ENCODE results near the gene KIF5A. TPM values are rescaled to one million over a fixed set of nuclear protein-coding genes. Genes with fewer than 3 reads are reported as not detected.

KIF5A gene
- 0.07 TPM in 1 of 2 replicates, not detected in the other for total RNA-seq

DNA sequence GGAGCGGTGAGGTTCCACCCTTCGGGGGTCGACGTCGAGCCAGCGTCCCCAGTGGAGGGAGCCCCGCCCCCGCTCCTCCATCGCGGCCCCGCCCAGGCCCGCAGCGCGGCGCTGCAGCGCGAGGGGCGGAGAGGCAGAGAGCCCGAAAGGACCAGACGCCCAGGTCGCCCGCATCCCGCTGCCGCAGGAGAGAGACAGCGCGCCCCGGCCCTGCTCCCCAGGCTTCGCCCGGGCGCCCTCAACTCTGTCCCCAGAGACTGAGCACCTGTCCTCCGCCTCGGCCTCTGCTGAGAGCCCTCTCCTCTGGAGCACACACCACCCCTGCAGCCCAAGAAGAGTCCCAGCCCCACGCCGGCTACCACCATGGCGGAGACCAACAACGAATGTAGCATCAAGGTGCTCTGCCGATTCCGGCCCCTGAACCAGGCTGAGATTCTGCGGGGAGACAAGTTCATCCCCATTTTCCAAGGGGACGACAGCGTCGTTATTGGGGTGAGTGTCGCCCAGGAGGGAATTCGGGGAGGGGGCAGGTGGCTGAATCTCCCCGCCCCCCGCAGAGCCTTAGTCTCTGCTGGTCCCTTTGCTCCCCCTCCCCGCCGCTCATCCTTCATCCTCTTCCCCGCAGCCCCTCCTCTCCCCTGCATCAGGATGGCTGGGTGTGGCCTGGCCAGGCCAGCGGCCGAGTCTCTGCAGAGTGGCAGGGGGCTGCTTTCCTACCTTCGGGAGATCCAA lies at the start of gene KIF5A:
KIF5A (plus strand) TSS at position 136 of the 732 bp plus-strand sequence; CDS start at position 364, 228 bp downstream.

DNA sequence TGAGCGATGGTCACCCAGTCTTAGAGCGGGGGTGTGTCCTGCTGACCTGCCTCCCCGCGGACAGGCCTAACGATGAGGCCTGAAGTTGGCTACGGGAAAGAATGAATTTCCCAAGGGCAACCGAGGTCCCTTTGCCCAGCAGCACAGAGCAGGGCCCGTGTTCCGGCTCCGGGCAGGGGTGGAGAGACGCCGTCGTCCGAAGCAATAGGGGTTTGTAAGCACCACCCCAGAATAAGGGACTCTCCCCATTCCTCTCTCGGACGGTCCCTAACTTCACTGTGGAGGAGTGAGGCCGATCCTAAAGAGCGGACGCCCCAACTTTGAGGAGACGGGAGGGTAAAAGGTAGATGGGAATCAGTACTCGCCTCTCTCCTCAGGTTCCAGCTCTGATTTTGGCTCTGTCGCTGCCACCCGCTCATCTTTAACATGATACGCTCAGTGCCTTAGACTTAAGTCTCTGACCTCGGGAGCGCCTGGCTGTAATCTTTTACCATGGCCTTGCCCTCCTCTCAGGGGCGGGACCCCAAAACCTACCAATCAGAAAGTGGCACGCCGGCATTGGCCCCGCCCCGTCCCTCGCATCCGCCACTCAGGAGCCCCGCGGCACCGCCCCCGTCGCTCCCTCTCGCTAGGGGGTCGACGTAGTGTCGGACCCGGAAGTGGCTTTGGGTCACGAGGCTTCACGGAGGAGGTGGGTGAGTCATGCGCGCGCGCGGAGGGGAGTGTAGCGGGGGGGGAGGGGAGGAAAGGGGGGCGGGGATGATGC lies 29.6 kb upstream of the KIF5A start, which contains the start of gene DDIT3:
DDIT3 (minus strand) TSS at position 462 of the 766 bp plus-strand sequence. CDS start 3,108 bp downstream, outside the sequence.

DNA sequence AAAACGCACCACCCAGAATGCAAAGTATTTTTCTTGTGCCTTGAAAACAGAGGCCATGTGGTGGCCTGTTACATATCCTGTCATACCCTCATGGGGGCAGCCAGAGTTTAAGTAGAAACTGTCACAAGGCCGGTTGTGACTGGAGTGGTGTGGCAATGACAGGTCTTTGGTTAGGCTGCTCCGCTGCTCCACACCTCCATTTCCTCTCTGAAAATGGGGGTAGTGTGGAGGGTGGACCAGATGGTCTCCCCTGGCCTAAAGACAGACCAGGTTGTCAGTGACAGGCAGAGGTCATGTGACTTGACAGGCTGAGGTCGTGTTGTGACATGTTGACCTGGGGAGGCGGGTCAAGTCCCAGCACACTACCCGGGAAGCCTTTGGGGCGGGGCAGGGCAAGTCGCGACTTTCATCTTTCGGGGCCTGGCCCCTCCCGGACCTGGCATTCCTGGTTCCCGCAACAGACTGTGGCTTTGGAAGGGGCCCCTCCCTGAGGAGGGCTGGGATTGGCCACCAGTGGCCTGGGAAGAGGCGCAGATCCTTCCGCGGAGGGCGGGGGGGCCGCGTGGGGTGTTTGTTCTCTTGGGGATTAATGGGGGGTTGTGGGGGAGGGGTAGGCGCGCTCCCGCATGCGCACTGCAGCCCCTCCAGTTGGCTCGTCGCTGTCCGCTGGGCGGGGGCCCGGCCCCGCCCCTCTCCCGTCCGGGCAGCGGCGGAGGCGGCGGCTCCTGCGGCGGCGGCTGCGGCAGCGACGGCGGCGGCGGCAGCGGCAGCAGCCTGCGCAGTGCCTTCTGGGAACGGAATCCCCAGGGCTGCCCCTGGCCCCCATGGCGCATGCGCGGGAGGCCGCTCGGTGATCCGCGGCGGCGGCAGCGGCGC lies 27.6 kb upstream of the KIF5A start, which contains the start of gene MBD6:
MBD6 (plus strand) TSS at position 814 of the 876 bp plus-strand sequence. CDS start 1,480 bp downstream, outside the sequence.

DNA sequence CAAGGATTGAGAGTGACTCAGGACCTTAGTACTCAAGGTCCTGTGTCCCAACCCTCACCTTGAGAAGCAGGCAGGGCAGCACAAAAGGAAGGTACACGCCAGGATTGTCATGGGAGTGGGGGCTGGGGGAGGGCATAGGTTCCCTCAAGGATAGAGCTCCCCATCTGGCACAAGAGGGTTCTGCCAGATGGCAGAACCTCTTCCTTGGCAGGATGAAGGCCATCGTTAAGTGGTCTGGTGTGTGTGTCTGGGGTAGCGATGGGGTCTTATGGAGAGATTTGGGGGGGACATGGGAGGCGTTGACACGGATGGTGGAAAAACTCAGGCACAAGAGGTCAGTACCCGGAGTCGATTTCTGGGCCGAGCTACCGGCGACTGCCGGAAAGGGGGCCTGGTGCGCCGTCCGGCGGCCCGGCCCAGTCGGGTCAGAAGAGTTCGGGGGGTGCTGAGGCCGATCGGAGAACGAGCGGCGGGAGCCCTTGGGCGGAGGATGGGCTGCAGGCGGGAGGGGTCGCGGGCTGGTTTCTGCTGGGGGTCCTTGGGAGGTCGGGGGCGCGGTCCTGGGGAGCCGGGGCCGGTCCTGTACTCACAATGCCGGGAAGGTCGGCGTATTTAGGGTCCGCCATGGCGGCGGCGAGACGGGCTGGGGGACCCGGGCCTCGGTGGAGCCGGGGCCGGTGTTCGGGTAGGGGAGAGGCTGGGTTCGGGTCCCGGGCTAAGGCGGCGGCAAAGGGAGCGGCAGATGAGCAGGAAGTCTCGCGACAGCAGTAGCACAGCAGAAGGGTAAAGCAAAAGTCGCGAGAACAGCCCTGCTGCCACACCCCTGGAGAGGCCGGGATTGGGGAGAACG lies 3.2 kb upstream of the KIF5A start, which contains the start of gene DCTN2:
DCTN2 (minus strand) TSS at position 755 of the 850 bp plus-strand sequence; CDS start at position 626, 129 bp downstream.

DNA sequence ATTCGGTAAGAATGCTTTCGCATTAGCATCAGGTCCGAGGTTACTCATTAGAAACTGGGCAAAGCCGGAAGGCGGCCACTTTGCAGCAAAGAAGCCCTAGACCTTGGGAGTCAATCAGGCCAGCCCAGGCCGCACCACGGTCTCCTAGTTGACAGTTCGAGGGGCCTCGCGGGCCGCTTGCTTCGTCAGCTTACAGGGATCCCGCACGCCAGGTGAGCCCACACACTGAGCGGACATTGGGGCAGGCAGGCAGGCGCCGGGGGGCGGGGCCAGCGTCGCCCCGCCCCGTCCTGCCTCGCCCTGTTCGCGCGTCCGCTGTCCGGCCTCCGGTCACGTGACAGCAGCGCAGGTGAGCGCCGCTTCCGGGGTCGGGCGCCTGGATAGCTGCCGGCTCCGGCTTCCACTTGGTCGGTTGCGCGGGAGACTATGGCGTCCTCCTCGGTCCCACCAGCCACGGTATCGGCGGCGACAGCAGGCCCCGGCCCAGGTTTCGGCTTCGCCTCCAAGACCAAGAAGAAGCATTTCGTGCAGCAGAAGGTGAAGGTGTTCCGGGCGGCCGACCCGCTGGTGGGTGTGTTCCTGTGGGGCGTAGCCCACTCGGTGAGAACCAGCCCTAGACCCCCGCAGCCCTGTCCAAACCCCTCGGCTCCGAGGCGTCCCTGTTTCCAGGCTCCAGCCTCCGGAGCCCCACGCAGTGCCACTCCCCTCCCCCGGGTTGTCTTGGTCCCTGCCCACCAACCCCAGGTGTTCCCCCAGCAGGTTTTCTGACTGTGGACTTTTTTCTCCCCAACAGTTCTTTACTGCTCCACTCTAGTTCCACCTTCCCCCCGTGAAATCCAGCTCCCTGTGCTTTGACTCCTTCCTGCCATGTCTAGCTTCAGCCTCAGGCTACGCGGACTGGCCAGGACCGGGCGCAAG lies 41.3 kb downstream of the KIF5A start, which contains the start of gene PIP4K2C:
PIP4K2C (plus strand) TSS at position 329 of the 918 bp plus-strand sequence; CDS start at position 427, 98 bp downstream.

DNA sequence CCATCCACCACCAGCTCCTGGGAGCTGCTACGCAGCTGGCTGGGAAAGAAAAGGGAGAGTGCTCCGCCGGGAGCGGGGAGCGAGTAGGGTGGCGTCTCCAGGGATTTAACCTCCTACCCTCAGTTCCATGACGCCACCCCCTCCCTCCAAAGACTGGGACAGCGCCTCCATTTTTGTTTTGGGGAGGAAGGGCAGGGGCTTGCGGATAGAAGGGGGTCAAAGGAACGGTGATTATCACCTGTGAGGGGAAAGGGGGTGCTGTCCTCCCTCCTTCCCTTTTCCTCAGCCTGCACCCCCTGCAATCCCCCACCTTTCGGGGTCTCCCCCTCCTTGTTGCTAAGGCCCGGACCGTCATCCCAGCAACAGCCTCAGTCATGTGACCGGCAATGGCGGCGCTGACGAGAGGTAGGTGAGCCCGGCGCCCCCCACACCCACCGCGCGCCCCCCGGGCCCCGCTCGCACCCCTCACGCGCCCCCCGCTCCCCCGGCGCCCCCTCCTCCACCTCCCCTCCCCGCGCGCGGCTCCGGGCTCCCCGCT lies 54.7 kb downstream of the KIF5A start, which contains the start of gene DTX3:
DTX3 (plus strand) TSS at position 371 of the 538 bp plus-strand sequence. CDS start 1,694 bp downstream, outside the sequence.

DNA sequence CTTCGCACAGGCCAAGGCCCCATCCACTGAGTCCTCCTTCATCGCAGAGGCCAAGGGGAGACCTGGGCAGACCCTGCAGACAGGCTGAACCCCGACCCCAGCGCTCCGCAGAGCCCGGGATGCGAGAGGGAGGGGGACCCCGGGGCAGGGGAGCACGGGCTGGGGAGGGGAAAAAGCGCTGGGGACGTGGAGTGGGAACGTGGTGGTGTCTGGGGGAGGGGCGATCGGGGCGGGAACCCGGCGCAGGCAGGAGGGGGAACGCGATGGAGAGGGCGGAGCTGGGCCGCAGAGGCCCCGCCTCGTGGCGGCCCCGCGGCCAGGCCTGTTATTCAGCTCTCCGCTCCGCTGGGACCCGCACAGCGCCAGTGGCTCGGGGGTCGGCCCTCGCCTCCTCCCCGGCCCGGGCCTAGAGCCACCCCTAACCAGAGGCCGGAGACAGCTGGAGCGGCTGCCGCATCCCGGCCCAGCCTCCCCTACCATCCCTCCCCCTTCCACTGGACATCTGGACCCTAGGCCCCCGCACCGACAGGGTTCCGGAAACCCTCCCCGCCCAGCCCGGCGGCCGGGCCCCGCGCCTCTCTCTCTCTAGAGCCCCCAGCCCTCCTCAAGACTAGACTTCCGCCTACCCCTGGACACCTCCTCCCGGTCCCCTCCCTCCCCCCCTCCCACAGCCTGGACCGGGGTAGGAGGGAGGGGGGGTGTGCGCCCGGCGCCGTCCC lies 61.4 kb downstream of the KIF5A start, which contains the start of gene ARHGEF25:
ARHGEF25 (plus strand) TSS at position 328 of the 719 bp plus-strand sequence. CDS start 460 bp downstream, outside the sequence.

DNA sequence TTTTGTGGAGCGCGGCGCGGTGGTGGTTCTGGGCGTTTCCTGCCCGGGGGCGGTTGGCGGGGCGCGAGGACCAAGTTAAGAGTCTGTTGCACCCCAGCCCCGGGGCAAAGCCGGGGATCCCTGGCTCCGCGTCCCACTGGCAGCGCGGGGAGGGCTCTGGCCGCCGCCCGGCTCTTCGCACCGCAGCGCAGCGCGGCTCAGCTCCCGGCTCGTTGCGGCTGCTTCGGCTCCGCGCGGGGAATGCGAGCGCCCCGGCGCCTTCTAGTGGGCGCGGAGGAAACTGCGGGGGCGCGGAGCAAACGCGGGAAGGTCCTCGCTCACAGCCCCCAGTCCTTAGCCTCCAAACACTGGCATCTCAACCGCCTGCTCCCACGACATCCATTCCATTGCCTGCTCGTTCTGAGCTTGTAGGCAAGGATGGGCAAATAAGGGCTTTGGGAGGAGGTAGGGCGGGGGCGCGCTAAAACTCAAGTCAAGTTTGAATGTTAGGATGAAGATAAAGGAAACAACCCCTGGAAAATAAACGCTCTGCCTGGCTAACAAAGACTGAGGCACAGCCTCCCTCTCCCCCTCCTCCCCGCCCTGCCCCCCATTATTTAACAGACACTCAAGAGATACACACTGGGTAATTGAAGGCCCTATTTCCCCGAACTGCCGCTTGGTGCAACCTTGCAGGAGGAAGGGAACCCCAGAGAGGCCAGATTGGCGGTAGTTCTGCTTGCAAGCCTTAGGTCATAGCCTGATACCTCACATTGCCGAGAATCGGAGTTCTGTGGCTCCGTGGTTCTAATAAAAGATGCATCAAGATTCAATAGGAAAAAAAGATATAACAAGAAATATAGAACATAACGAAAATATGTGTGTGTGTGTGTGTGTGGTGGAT lies 83.4 kb downstream of the KIF5A start, which contains the start of gene B4GALNT1:
B4GALNT1 (minus strand) TSS at position 244 of the 883 bp plus-strand sequence. CDS start 1,069 bp downstream, outside the sequence.

Other genes with a start within 250 kb of the KIF5A start
- gene R3HDM2, start 119.0 kb upstream of the KIF5A start, total RNA-seq: 9.6 TPM in 2 replicates
- gene INHBC, start 115.3 kb upstream of the KIF5A start, total RNA-seq: not detected in 2 replicates
- gene INHBE, start 94.7 kb upstream of the KIF5A start, total RNA-seq: 0.05 TPM in 1 of 2 replicates, not detected in the other
- gene GLI1, start 90.3 kb upstream of the KIF5A start, total RNA-seq: not detected in 2 replicates
- gene ARHGAP9, start 70.2 kb upstream of the KIF5A start, total RNA-seq: not detected in 2 replicates
- 101 and 103 TPM in 2 replicates for gene MARS1, start 62.0 kb upstream of the KIF5A start, total RNA-seq
- gene DDIT3, start 29.5 kb upstream of the KIF5A start, total RNA-seq: 12.1 and 15.1 TPM in 2 replicates
- gene MBD6, start 27.2 kb upstream of the KIF5A start, total RNA-seq: 5.1 and 10.9 TPM in 2 replicates
- 196 and 201 TPM in 2 replicates for gene DCTN2, start 2.9 kb upstream of the KIF5A start, total RNA-seq
- 4.7 and 5.6 TPM in 2 replicates for gene PIP4K2C, start 41.1 kb downstream of the KIF5A start, total RNA-seq
- gene DTX3, start 54.8 kb downstream of the KIF5A start, total RNA-seq: 0.40 and 2.0 TPM in 2 replicates
- 0.07 and 0.15 TPM in 2 replicates for gene ARHGEF25, start 61.4 kb downstream of the KIF5A start, total RNA-seq
- gene B4GALNT1, start 83.2 kb downstream of the KIF5A start, total RNA-seq: 0.13 TPM in 1 of 2 replicates, not detected in the other
- 185 and 229 TPM in 2 replicates for gene OS9, start 144.1 kb downstream of the KIF5A start, total RNA-seq
- 0.07 and 0.25 TPM in 2 replicates for gene AGAP2, start 188.7 kb downstream of the KIF5A start, total RNA-seq
- gene TSPAN31, start 195.0 kb downstream of the KIF5A start, total RNA-seq: 42.6 and 44.3 TPM in 2 replicates
- 235 and 265 TPM in 2 replicates for gene CDK4, start 202.3 kb downstream of the KIF5A start, total RNA-seq
- 1.3 and 2.8 TPM in 2 replicates for gene MARCHF9, start 205.1 kb downstream of the KIF5A start, total RNA-seq
- 0.53 and 1.6 TPM in 2 replicates for gene CYP27B1, start 217.0 kb downstream of the KIF5A start, total RNA-seq
- gene METTL1, start 222.1 kb downstream of the KIF5A start, total RNA-seq: 10.6 and 16.2 TPM in 2 replicates
- gene EEF1AKMT3, start 222.6 kb downstream of the KIF5A start, total RNA-seq: 5.0 and 5.1 TPM in 2 replicates
- gene TSFM, start 232.7 kb downstream of the KIF5A start, total RNA-seq: 25.4 and 35.1 TPM in 2 replicates

All from mammary microvascular endothelial cell (primary cell).